ENCODE results near the gene GRIA4.

Gene GRIA4

GRCh38 chr11:105589346-105589745, 20.5 kb upstream of the GRIA4 start:
- DNase-seq (ENCODE audit: low read depth in 1 of 2, low spot score in 1 of 2) = no peak
- no peaks in the 10 kb centered on the region for H3K27me3 ChIP-seq (ENCODE audit: insufficient read depth, poor library complexity, severe bottlenecking)
- no peak overlapping the region for H3K4me3 ChIP-seq (replicated peaks; ENCODE audit: insufficient read depth, low read length)
- no peak overlapping the region for H3K27ac ChIP-seq (replicated peaks)
- TF ChIP-seq POLR2AphosphoS5 (IDR thresholded peaks at IDR 0.05; ENCODE audit: low read depth) (no peak), SPI1 (IDR thresholded peaks at IDR 0.05; ENCODE audit: borderline replicate concordance, low read depth) (no peak), REST (IDR thresholded peaks at IDR 0.05; ENCODE audit: insufficient replicate concordance, low read depth) (no peak), GABPA (IDR thresholded peaks at IDR 0.05; ENCODE audit: low read depth) (no peak), CTCF (IDR thresholded peaks at IDR 0.05; ENCODE audit: insufficient read depth, low read length) (no peak)

DNA sequence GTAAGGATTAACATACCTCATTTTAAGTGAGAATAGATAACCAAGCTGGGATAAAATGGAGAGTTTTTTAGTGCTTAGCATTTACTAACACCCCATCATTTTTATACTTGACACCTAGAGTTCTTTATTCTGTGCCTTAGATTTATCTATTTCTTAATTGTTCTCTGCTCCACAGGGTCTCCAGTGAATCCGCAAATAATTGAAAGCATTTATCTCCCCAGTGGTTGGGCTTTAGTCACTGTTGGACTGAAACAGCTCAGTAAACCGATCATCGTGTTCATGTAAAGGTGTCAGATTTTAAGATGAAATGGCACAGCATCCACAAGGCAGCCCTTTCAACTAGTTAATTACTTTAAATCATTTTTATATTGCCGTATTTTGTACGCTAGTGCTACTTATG, 17.8 kb upstream of the GRIA4 start:
- no peaks in the 10 kb centered on the region for H3K27me3 ChIP-seq (ENCODE audit: insufficient read depth, poor library complexity, severe bottlenecking)
- no peak for TF ChIP-seq SPI1 (IDR thresholded peaks at IDR 0.05; ENCODE audit: borderline replicate concordance, low read depth)
- TF ChIP-seq CTCF (IDR thresholded peaks at IDR 0.05; ENCODE audit: insufficient read depth, low read length) = no peak
- TF ChIP-seq POLR2AphosphoS5 (IDR thresholded peaks at IDR 0.05; ENCODE audit: low read depth) = no peak
- no peak for TF ChIP-seq GABPA (IDR thresholded peaks at IDR 0.05; ENCODE audit: low read depth)
- TF ChIP-seq REST (IDR thresholded peaks at IDR 0.05; ENCODE audit: insufficient replicate concordance, low read depth) = no peak
- H3K4me3 ChIP-seq (replicated peaks; ENCODE audit: insufficient read depth, low read length) = no peak overlapping the region
- H3K27ac ChIP-seq (replicated peaks) = no peak overlapping the region
- no peak for DNase-seq (ENCODE audit: low read depth in 1 of 2, low spot score in 1 of 2)

DNA sequence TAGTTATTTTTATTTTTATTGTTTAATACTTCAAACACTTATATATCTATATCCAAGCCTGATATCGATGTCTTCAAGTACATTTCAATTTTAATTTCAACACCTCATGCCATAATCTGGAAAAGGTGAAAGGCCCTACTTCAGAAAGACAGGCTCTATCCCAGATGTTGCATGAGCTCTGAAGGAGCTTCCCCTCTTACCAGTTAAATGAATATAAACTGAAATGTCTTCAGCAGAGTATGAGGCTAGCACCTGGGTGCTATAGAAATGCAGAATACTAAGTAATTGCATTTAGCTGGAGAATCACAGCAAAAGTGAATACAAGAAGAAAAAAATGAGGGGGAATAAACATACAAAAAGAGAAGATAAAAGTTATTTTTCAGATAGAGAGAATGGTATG, 11.5 kb upstream of the GRIA4 start:
- no peaks in the 10 kb centered on the region for H3K27me3 ChIP-seq (ENCODE audit: insufficient read depth, poor library complexity, severe bottlenecking)
- no peak for TF ChIP-seq SPI1 (IDR thresholded peaks at IDR 0.05; ENCODE audit: borderline replicate concordance, low read depth)
- no peak for TF ChIP-seq REST (IDR thresholded peaks at IDR 0.05; ENCODE audit: insufficient replicate concordance, low read depth)
- TF ChIP-seq POLR2AphosphoS5 (IDR thresholded peaks at IDR 0.05; ENCODE audit: low read depth) = no peak
- H3K27ac ChIP-seq (replicated peaks) = no peak overlapping the region
- DNase-seq (ENCODE audit: low read depth in 1 of 2, low spot score in 1 of 2) = no peak
- H3K4me3 ChIP-seq (replicated peaks; ENCODE audit: insufficient read depth, low read length) = no peak overlapping the region

GRCh38 chr11:105603156-105603555, 6.7 kb upstream of the GRIA4 start:
- H3K27ac ChIP-seq (replicated peaks) = no peak overlapping the region
- no peak overlapping the region for H3K4me3 ChIP-seq (replicated peaks; ENCODE audit: insufficient read depth, low read length)
- no peak for TF ChIP-seq GABPA (IDR thresholded peaks at IDR 0.05; ENCODE audit: low read depth)
- no peak for TF ChIP-seq SPI1 (IDR thresholded peaks at IDR 0.05; ENCODE audit: borderline replicate concordance, low read depth)
- no peak for TF ChIP-seq REST (IDR thresholded peaks at IDR 0.05; ENCODE audit: insufficient replicate concordance, low read depth)
- TF ChIP-seq POLR2AphosphoS5 (IDR thresholded peaks at IDR 0.05; ENCODE audit: low read depth) = no peak
- no peak for TF ChIP-seq CTCF (IDR thresholded peaks at IDR 0.05; ENCODE audit: insufficient read depth, low read length)
- no peak for DNase-seq (ENCODE audit: low read depth in 1 of 2, low spot score in 1 of 2)
- H3K27me3 ChIP-seq (ENCODE audit: insufficient read depth, poor library complexity, severe bottlenecking) = no peaks in the 10 kb centered on the region

All from HL-60 (cell line).